Keratinocyte (primary cell): Measurements from ENCODE around the gene BEND3.

Experiments
- CTCF ChIP-seq, 3 experiments: IDR thresholded peaks in 1 of 3; conservative IDR thresholded peaks in 1 of 3; optimal IDR thresholded peaks in 1 of 3; 2 replicates in 2 of 3; 3 replicates in 1 of 3; pipeline versions ENCODE3 to v1.5.1; 2011; ENCODE audit warnings: low read length in 3 of 3, mild to moderate bottlenecking in 3 of 3, moderate library complexity in 2 of 3, control low read depth in 1 of 3, inconsistent platforms in 1 of 3; ENCODE audit not compliant: insufficient read depth in 2 of 3; ENCODE audit errors: extremely low read depth in 1 of 3
- EZH2 ChIP-seq: IDR thresholded peaks from one replicate; pipeline ENCODE4 v1.6.1; 2012; ENCODE audit warnings: inconsistent platforms, mild to moderate bottlenecking, low read length, moderate library complexity

- TF ChIP-seq EZH2 (no peak), CTCF (optimal IDR thresholded peaks at IDR 0.05 in 1 of 3, IDR thresholded peaks at IDR 0.05 in 1 of 3, conservative IDR thresholded peaks at IDR 0.05 in 1 of 3; ENCODE audit: extremely low read depth in 1 of 3, insufficient read depth in 2 of 3, low read length in 3 of 3) (no peak)
Measured at GRCh38 chr6:107108201-107108890, 7.0 kb downstream of the BEND3 start.
